Measurements from ENCODE around the gene AHNAK.
"Not testable (repeated sequence)": the region's sequence is repeated elsewhere in the genome, so short reads cannot be mapped to it uniquely, and the experiment has no call there.

Gene AHNAK

GRCh38 chr11:62546244-62546928, at the start of gene AHNAK:
Gene AHNAK, minus strand, starts transcription at chr11:62546806. Its CDS starts 10,708 bp downstream, at chr11:62536098.
- no peak for FAIRE-seq
- peak; percentile 46 for DNase-seq (ENCODE audit: insufficient read length, low spot score)
- TF ChIP-seq POLR2A (IDR thresholded peaks at IDR 0.05; ENCODE audit: low read depth, low read length) = peak; percentile 96

GRCh38 chr11:62595124-62595523, 48.5 kb upstream of the AHNAK start:
- TF ChIP-seq POLR2A (IDR thresholded peaks at IDR 0.05; ENCODE audit: low read depth, low read length) = no peak
- no peak for DNase-seq (ENCODE audit: insufficient read length, low spot score)
- FAIRE-seq = no peak

GRCh38 chr11:62593434-62594044, 46.9 kb upstream of the AHNAK start:
- DNase-seq (ENCODE audit: insufficient read length, low spot score) (peak; percentile 61), FAIRE-seq (no peak)
- no peak for TF ChIP-seq POLR2A (IDR thresholded peaks at IDR 0.05; ENCODE audit: low read depth, low read length)

- FAIRE-seq = no peak
- no peak for DNase-seq (ENCODE audit: insufficient read length, low spot score)
- TF ChIP-seq POLR2A (IDR thresholded peaks at IDR 0.05; ENCODE audit: low read depth, low read length) = no peak
These were observed 46.4 kb upstream of the AHNAK start for GRCh38 chr11:62592989-62593421.

GRCh38 chr11:62592146-62592815, 45.7 kb upstream of the AHNAK start:
- FAIRE-seq = no peak
- TF ChIP-seq POLR2A (IDR thresholded peaks at IDR 0.05; ENCODE audit: low read depth, low read length) = no peak
- no peak for DNase-seq (ENCODE audit: insufficient read length, low spot score)

GRCh38 chr11:62591448-62592145, 45.0 kb upstream of the AHNAK start, which contains the start of gene TUT1:
Gene TUT1, minus strand, starts transcription at chr11:62591523. Its CDS starts 38 bp downstream, at chr11:62591485.
- DNase-seq (ENCODE audit: insufficient read length, low spot score) (peak; percentile 82), FAIRE-seq (peak; percentile 81)
- TF ChIP-seq POLR2A (IDR thresholded peaks at IDR 0.05; ENCODE audit: low read depth, low read length) = peak; percentile 90

GRCh38 chr11:62588966-62589637, 42.5 kb upstream of the AHNAK start:
- no peak for DNase-seq (ENCODE audit: insufficient read length, low spot score)
- no peak for FAIRE-seq
- TF ChIP-seq POLR2A (IDR thresholded peaks at IDR 0.05; ENCODE audit: low read depth, low read length) = no peak

GRCh38 chr11:62585356-62585755, 38.8 kb upstream of the AHNAK start:
- DNase-seq (ENCODE audit: insufficient read length, low spot score); FAIRE-seq: not testable (repeated sequence)

GRCh38 chr11:62581735-62582134, 35.1 kb upstream of the AHNAK start:
- DNase-seq (ENCODE audit: insufficient read length, low spot score); FAIRE-seq: not testable (repeated sequence)

GRCh38 chr11:62580959-62581715, 34.5 kb upstream of the AHNAK start:
- no peak for FAIRE-seq
- DNase-seq (ENCODE audit: insufficient read length, low spot score) = no peak
- no peak for TF ChIP-seq POLR2A (IDR thresholded peaks at IDR 0.05; ENCODE audit: low read depth, low read length)

GRCh38 chr11:62579252-62579651, 32.6 kb upstream of the AHNAK start:
- no peak for FAIRE-seq
- TF ChIP-seq POLR2A (IDR thresholded peaks at IDR 0.05; ENCODE audit: low read depth, low read length) = no peak
- DNase-seq (ENCODE audit: insufficient read length, low spot score) = no peak

- TF ChIP-seq POLR2A (IDR thresholded peaks at IDR 0.05; ENCODE audit: low read depth, low read length) = no peak
- DNase-seq (ENCODE audit: insufficient read length, low spot score) = no peak
- no peak for FAIRE-seq
These were observed 31.9 kb upstream of the AHNAK start for GRCh38 chr11:62578541-62578940.

Measured in H54 (cell line).